CD4-positive, alpha-beta T cell treated with Interleukin-1 beta for 1 hour (primary cell): ENCODE results near the gene CHD1.

ENCODE experiments used
- DNase-seq, 2 donors: peaks; one replicate each; pipeline ENCODE4 v3.0.0-alpha.2; 2020 to 2022

The CHD1 gene

DNA sequence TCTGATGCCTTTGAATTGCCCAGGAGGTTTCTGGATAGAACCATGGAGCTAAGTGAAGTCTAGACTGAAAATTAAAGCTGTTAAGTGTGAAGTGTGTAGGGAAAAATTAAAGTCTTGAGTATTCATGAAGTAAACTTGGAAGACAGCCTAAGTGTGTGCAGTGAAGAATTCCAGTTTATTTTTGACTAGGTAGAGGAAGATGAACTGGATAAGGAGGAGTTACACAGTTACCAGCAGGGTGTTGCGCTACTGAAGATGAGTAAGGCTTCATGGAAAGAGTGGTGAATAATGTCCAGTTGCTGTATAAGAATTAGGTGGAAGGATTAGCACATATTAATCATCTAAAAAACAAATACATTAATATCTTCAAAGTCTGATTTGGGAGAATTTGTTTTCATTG lies 5.7 kb upstream of the CHD1 start:
- DNase-seq, result no peak

DNA sequence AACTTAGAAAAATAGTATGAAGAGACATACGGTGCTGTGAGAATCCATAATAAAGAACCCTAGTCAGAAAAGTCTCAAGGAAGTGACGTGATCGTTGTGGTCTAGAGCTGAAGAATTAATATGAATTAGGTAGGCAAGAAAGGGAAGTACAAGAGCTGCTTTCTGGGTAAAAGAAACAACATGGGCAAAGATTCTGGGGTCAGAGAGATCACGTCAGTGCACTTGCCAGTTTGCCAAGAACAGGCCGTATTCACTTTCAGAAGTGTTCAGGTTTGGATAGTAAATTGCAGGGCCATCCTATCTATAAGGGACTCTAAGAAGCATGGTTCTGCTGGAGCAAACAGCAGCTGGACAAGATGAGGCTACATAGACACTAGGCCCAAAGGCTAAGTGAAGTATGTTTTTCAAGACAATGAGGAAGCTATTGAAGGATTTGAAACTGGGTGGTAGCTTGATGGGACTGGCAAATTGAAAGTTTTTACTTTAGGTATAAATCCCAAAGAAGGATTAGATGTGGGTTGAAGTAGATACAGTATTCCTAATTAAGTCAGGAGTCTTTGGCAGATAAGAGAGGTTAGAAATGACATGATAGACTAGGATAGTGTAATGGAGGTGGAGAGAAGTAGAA lies 4.8 kb upstream of the CHD1 start:
- peak; percentile 53 to 70 for DNase-seq

DNA sequence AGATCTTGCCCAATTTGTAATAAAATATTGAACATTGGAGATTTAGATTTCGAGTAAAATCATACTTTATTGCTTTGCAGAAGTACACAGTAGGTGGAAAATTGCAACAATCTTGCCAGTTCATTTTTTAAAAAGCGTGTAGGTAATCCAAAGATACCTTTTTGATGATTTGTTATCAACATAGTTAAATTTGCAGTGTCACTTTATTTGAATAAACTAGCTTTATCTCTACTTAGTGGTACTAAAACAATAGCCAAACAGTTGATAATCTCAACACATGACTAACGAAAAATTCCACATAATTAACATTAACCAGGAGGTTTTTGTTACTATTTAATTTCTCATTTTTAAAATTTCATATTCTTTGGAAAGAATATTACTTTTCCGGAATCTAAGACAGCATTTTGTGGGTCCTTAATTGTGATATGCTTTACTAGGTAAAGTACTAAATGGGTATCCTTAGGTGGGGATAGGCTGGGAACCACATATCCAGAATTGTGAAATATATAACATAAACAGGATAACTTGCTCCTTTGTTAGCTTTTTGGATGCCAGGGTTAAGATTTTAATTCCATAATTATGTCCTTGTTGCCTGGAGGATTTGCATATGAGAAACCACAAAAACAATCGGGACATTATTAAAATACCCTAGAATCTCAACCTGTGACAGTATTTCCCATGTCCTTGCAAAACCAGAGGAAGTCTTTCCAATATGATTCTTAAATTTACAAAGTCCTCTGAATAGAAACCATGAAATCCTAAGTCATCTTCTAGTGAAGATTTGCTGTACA lies 2.4 kb upstream of the CHD1 start:
- DNase-seq, result no peak

DNA sequence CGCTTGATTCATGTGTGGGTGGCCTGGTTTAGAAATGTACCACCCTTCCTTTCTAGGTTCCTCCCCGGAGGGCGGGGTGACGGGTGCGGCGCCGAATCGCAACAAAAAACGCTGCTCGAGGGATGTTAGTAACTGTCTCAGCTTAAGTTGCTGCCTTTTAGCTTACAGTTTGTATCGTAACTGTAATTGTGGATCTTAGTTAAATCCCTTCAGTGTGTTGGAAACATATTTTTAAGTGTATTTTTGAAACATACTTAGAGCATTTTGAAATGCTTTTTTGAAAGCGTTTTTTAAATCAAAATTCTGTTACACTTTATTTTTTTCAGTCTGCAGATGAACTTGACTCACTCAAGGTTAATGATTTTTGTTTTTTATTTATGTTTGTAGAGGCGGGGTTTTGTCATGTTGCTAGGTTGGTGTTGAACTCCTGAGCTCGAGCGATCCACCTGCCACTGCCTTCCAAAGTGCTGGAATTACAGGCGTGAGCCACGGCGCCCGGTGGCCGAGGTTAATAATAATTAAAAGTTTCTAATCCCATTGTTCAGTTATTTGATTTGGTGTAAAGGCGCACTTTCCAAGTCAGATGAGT lies 997 bp upstream of the CHD1 start:
- DNase-seq, result no peak

DNA sequence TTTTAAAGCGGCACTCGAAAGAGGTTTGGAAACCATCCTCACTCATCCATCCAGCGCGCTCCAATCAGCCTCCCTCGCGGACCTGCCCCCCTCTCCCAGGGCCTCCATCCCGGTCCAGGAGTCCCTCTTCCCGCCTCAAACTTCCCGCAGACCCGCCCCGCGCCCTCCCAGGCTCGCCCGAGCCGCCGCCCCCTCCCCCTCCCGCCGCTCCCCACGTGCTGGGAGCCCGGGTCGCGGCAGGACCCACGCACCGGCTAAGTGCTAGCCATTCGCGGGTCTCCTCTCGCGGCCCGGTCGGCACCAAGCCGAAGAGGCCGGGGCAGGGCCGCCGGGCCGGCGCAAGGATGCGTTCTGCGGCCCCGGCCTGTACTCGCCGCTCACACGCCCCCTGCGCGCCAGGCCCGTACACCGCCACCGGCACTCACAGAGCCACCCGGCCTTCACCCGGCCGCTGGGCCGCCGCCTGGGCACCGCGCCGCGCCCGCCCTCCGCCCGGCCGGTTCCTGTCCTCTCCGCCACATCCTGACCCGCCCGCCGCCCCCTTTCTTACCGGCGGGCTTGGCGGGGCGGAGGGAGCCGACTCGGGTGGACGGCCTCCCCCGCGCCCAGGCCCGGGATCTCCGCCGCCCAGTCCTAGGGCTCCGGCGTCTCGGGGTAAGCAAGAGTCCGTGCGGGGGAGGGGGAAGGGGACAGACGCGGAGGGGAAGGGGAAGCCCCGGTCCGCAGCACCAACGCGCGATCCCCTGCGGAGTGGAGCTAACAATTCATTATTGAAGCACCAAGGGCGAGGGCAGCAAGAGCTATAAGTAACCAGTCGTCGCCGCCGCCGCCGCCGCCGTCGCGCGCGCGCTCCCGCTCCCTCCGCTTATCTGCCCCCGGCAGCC lies 576 bp downstream of the CHD1 start:
- peak; percentile 41 to 47 for DNase-seq

DNA sequence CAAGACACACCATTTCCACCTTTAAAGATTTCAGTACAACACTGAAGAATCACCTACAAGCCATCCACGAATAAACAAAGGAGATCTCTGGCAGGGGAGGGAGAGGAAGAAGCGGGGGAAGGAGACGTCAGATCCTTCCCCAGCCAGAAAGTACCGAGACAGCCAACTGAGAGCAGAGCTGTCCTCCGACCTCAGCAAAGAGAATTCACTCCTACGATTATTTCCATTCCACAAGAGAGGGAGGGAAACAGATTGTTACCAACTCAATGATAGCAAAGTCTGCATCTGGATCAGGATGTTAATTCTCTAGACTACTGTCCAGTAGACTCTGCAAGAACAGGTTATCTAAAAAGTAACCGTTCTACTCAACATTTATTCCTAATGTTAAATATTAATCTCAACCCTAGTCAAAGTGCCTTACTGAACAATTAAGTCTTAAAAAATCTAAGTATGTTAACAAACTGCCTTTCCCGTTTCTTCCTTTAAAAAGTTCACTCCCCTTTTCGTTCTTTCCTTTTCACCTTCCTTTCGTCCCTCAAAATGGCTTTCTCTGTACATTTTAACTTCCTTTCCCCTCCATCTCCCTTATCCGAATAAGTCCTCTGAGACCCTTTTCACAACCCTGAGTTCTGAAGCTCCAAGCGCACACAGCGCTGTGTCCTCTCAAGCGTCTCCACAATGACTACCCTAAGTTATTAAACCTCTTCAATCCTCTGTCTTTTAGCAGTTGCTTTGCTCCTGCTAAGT lies 1.4 kb downstream of the CHD1 start:
- peak; percentile 80 to 85 for DNase-seq

DNA sequence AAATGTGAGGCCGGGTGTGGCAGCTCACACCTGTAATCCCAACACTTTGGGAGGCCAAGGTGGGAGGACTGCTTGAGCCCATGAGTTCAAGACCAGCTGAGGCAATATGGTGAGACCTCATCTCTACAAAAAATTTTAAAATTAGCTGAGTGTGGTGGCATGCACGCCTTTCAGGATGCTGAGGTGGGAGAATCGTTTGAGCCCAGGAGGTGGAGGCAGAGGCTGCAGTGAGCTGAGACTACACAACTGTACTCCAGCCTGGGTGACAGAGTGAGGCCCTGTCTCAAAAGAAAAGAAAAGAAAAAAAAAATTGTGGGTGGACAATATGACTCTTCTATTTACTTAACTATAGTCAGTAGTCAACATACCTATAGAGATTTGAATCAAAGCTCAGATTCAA lies 4.8 kb downstream of the CHD1 start:
- DNase-seq, result no peak

DNA sequence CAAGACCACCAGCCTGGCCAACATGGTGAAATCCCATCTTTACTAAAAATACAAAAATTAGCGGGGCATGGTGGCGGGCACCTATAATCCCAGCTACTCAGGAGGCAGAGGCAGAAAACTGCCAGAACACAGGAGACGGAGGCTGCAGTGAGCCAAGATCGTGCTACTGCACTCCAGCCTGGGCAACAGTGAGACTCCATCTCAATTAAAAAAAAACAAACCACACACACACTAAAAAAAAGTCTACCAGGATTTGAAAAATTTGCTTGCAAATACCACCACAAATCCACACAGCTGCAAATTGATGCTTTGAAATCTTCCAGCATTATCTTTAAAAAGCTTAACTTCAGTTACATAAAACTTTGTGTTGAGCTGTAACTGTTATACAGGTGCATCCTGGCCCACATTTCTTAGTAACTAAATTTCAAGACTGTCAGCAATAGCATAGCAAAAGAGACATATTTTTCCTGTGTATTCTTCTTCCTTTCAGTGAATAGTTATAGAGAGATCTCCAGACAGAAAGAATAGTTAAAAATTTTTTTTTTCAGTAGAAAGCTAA lies 6.8 kb downstream of the CHD1 start:
- DNase-seq, result no peak

DNA sequence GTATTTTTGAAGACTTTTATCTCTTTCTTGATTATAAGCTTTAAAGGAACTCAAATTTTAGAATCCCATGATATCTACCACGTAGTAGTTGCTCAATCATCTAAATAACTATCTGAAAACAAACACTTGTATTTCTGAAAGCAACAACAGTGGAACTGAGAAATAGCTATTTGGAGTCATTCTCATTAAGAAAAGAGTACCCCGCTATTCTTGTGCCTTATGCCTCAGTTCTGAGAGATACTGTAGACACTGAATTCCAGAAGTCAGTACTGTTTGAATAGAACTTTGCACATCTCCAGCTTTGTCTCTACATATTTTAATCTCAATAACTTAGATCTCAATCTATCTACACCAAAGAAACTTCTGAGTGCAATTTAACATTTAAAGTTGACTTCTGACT lies 11.4 kb downstream of the CHD1 start:
- DNase-seq, result no peak

DNA sequence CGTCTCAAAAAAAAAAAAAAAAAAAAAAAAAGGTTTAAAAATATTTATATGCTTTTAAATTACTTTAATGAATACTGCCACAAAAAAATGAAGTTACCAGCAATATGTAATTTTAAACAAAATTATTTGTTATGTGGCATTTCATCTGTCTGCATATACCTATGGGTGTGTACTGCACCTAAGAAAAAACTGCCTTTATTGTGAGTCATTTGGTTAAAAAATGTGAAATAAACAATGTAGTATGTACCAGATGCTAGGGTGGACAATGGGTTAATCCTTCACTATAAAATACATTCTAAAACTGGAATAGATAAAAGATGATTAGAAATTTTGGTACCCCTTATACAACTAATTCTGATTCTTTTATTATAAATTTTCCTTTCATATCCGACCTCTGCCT lies 12.3 kb downstream of the CHD1 start:
- no peak for DNase-seq

DNA sequence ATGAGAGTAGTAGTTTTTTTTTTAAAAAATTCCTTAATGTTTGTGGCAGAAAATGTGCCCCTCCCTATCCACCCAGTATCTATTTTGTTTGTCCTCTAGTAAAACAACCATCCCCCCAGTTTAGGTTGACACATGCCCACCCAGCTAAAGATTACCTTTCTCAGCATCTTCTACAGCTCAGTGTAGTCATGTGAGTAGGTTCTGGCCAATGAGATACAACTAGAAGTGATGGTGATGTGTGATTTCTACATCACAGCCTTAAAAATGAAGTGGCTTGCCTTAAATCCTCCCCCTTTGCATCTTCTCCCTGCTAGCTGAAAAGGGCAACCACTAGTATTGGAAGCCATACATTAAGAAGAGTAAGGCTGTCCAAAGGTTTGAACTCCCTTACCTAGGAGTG lies 14.9 kb downstream of the CHD1 start:
- no peak for DNase-seq

DNA sequence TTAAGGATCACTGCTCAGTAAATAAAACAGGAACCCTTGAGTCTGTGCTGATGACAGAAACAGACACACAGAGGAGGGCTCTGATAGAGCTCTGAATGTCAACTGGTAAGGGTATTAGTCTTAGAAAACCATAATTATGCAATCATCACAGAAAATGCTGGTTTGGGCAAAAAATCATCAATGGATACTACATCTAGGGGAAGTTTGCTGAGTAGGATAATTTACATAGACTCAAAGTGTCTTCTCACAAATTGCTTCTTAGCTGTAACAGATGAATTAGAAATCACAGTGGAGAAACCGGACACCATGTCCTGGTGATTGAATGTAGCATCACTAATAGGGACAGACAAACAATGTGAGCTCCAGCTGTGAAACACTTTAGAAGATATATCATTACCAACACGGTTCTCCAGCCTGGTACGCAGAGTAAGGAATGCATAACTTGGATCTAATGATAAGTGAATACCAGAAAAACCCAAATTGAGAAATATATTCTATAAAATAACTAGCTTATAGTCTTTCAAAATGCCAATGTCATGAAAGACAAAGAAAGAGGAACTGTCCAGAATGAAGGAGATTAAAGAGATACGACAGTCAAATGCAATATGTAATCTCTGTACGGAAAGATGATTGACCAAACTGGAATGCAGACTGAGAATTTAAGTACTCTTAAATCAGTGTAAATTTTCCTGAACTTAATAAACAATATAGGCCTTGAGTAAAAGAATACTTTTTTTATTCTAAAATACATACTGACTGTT lies 17.3 kb downstream of the CHD1 start:
- DNase-seq, result no peak

DNA sequence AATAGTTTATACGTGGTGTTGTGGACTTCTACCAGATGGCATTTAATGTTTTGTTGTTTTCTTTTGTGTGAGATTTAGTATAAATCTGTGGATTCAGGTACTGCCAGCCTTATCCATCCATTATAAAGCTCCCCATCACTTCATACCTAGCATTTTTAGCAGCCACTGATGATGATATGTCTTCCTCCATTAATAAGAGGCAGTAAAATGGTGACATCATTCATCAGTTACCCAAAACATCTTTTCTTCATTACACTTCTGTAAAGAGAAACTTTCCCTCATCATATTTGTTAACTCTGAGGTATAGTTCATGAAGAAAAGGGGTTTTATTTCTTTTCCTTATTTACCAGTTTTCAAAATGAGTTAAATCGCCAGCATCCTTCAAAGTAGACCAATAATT lies 19.4 kb downstream of the CHD1 start:
- DNase-seq, result no peak

DNA sequence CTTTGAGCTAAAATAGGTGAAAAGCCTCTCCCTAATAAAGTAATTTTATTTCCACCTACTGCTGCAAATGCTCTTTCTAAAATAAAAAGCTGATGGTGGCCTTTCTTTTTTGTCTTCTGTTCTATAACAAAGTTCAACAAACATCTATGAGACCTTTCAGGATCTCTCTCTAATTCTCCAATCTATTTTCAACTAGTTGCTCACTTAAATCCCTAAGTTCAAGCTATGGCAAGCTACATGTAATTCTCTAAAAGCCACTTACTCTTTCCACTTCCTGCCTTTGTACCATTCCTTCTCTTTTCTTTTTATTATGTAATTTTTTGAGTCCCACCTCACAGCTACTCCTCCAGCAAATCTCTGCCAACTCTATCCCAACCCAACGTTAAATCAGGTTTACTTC lies 20.9 kb downstream of the CHD1 start:
- no peak for DNase-seq

DNA sequence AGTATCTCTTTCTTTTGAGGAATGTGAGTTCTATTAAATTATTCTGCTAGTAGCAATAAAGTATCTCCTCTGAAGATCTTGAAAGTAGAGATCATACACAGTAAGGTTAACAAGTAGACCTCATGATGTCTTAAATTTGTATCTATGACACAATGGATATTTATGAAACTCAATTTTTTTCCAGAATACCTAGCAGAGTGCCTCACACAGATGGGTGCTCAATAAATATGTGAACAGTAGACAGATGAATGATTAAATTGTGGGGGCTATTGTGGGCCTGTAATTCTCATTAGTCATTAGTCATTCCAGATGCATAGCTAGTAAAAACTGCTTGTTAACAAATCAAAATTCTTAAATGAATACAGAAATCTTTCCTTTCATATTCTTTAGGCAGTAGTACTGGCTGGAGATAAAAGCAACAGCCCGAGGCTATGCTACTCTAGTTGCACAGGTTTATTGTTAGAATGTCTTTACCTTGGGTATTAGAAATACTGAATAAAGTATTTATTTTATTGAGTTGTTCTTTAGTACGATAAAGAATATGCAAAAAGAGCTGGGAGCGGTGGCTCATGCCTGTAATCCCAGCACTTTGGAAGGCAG lies 22.0 kb downstream of the CHD1 start:
- DNase-seq, result no peak

DNA sequence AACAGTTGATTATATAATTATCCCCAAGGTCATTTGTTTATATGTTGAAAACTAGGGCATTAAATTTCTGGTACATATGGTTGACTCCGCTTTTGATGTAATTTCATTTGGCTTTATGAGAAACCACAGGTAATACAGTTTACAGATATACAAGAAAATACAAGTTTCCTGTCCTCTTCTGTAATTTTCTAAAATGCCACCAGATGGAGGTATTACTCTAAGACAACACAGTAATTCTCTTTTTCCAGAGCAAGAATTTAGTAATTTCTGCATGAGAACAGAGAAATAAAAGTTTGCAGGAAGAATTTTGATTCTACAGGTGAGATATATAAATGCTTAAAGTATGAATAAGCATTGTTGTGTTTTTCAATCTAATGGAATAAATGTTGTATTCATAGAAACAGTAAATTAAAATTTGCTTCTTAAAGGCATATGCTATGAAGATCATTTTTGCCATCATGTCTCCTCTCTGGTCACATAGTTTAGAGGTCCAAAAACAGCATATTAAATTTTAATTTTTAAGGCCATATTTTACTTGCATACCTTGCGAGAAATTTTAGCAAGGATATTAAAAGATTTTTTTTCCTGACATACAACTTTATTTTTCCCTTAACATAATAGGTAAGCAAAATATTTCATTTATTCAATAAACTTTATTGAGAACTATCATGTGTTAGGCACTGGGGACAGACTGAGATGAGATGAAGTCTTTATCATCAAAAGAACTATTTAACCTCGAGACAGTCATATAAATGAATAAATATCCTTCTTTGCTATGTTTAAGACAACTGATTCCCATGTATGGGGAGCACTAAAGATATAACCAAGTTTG lies 22.7 kb downstream of the CHD1 start:
- DNase-seq, result peak in 1 of 2 donors; percentile 73

DNA sequence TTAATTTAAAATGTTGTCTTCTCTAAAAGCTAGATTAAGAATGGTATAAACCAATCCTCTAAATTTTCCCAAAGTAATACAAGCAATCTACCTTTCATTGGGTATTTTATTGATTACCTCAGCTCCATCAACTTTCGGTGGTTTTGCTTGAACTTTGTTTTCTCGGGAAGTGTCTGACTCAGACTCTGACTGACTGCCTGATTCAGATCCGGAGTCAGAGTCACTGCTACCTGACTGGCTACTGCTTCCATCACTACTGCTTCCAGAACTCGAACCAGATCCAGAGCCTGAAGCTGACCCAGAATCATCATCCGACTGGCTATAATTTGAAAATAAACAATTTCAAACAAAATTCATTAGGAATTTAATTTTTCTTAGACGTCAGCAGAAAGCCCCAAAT lies 24.0 kb downstream of the CHD1 start:
- no peak for DNase-seq

DNA sequence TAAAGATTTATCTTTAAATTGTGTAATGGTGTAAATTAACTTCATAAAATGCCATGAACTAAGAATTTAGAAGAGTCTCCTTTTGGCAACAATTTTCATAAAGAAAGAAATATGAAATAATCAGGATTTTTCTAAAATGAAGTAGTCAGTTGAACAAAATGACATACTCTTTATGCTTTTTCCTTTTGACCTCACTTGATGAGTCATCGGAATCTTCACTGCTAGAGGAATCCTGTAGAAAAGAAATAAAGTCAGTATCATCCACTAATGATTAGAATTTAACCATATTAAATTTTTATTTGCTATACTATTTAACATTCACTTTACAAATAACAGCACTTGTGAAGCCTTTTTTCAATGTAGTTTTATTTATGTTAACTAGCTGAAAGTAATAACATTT lies 26.1 kb downstream of the CHD1 start:
- DNase-seq, result no peak

DNA sequence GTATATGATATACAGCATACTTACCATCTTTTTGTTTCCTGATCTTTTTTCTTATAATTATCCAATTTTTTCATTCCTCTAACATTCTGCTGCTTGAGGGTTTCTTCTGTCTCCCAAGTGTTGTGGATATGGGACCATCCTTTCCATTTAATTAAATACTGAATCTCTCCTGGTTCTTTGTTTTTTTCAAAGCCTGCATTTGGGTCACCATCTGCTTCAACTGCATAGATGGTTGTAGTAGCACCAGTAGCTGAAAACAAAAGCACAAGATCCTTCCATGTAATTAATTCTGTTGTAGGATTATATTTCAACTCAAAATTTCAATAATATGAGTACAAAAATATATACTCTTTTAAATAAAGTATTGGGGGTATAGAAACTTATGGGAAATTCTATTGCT lies 29.4 kb downstream of the CHD1 start:
- no peak for DNase-seq

DNA sequence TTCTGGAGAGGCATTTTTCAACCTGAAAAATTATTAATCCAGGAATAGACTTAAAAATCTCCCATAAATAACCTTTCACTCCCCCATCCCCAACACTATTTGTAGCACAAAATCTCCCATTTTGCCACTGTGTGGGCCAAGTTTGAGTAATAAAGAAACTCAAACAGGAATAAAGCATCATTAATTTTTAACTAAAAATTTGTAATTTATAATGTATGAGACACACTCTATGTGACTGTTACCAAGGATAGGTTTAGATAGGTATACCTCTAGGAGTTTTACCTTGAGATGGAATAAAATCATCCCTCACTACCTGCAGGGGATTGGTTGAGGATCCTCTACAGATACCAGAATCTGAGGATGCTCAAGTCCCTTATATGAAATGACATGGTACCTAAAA lies 30.1 kb downstream of the CHD1 start:
- no peak for DNase-seq
